ENCODE measurements around the gene BFSP2.
"Not testable (repeated sequence)": the region's sequence is repeated elsewhere in the genome, so short reads cannot be mapped to it uniquely, and the experiment has no call there.

Gene BFSP2

GRCh38 chr3:133460809-133461208 is 61.0 kb downstream of the BFSP2 start:
- DNase-seq = no peak

- no peak for DNase-seq
These were observed 61.4 kb downstream of the BFSP2 start for GRCh38 chr3:133461291-133461690.

- no peak for DNase-seq
These were observed 63.5 kb downstream of the BFSP2 start for GRCh38 chr3:133463347-133463860.

- no peak for DNase-seq
These were observed 64.7 kb downstream of the BFSP2 start for GRCh38 chr3:133464573-133464972.

GRCh38 chr3:133466531-133467386 is 66.9 kb downstream of the BFSP2 start:
- no peak for DNase-seq

GRCh38 chr3:133467780-133468179 is 67.9 kb downstream of the BFSP2 start:
- no peak for DNase-seq

GRCh38 chr3:133468251-133468721 is 68.4 kb downstream of the BFSP2 start:
- DNase-seq = no peak

GRCh38 chr3:133469140-133469731 is 69.4 kb downstream of the BFSP2 start:
- no peak for DNase-seq

GRCh38 chr3:133472242-133472641 is 72.4 kb downstream of the BFSP2 start:
- DNase-seq = no peak

GRCh38 chr3:133472889-133473288 is 73.0 kb downstream of the BFSP2 start:
- no peak for DNase-seq

- not testable (repeated sequence) for DNase-seq
These were observed 73.8 kb downstream of the BFSP2 start for GRCh38 chr3:133473472-133474191.

- DNase-seq = no peak
These were observed 74.5 kb downstream of the BFSP2 start for GRCh38 chr3:133474251-133474801.

GRCh38 chr3:133474817-133475216 is 75.0 kb downstream of the BFSP2 start:
- DNase-seq = no peak

GRCh38 chr3:133475245-133476010 is 75.6 kb downstream of the BFSP2 start:
- DNase-seq = no peak

GRCh38 chr3:133476971-133477375 is 77.1 kb downstream of the BFSP2 start:
- DNase-seq = no peak

- DNase-seq = no peak
These were observed 77.6 kb downstream of the BFSP2 start for GRCh38 chr3:133477487-133477886.

- DNase-seq = no peak
These were observed 78.8 kb downstream of the BFSP2 start for GRCh38 chr3:133478624-133479023.

GRCh38 chr3:133479401-133479800 is 79.5 kb downstream of the BFSP2 start:
- DNase-seq = no peak

GRCh38 chr3:133479895-133480669 is 80.2 kb downstream of the BFSP2 start:
- no peak for DNase-seq

GRCh38 chr3:133482474-133482873 is 82.6 kb downstream of the BFSP2 start:
- DNase-seq = not testable (repeated sequence)

- DNase-seq = no peak
These were observed 86.8 kb downstream of the BFSP2 start for GRCh38 chr3:133486658-133487057.

All from GF-D8 (cell line).